ENCODE data around the gene TTLL5. TPM values are rescaled to one million over a fixed set of nuclear protein-coding genes. Genes with fewer than 3 reads are reported as not detected.

The TTLL5 gene
- total and polyA plus RNA-seq, 2 of the 13 experiments (the other 11 are each of a cell fraction or from before 2014, with no cell fraction given): 11.8 to 18.8 TPM

DNA sequence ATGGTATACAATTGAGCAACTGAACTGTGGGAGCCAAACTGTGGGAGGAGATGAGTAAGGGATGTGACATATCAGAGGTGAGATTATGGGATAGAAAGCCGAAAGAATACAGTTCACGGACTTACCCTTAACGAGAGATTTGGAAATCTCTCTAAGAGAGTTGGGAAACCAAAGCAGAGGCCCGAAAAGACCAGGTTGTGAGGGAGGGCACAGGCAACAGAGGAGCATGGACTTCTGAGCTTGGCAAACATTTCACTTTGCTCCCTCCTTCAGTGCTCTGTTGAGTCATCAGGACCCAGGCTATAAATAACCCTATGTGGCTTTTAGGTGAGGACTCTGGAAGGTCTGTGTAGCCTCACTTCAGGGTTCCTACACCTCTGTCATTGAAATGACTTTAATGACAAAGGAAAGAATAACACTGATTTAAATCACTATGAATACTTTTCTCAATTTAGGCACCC is 200.1 kb downstream of the TTLL5 start (continued):
- TF ChIP-seq, protein P1, sequence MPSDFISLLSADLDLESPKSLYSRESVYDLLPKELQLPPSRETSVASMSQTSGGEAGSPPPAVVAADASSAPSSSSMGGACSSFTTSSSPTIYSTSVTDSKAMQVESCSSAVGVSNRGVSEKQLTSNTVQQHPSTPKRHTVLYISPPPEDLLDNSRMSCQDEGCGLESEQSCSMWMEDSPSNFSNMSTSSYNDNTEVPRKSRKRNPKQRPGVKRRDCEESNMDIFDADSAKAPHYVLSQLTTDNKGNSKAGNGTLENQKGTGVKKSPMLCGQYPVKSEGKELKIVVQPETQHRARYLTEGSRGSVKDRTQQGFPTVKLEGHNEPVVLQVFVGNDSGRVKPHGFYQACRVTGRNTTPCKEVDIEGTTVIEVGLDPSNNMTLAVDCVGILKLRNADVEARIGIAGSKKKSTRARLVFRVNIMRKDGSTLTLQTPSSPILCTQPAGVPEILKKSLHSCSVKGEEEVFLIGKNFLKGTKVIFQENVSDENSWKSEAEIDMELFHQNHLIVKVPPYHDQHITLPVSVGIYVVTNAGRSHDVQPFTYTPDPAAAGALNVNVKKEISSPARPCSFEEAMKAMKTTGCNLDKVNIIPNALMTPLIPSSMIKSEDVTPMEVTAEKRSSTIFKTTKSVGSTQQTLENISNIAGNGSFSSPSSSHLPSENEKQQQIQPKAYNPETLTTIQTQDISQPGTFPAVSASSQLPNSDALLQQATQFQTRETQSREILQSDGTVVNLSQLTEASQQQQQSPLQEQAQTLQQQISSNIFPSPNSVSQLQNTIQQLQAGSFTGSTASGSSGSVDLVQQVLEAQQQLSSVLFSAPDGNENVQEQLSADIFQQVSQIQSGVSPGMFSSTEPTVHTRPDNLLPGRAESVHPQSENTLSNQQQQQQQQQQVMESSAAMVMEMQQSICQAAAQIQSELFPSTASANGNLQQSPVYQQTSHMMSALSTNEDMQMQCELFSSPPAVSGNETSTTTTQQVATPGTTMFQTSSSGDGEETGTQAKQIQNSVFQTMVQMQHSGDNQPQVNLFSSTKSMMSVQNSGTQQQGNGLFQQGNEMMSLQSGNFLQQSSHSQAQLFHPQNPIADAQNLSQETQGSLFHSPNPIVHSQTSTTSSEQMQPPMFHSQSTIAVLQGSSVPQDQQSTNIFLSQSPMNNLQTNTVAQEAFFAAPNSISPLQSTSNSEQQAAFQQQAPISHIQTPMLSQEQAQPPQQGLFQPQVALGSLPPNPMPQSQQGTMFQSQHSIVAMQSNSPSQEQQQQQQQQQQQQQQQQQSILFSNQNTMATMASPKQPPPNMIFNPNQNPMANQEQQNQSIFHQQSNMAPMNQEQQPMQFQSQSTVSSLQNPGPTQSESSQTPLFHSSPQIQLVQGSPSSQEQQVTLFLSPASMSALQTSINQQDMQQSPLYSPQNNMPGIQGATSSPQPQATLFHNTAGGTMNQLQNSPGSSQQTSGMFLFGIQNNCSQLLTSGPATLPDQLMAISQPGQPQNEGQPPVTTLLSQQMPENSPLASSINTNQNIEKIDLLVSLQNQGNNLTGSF (CRISPR knock-in tag; IDR thresholded peaks at IDR 0.05): no peak
- TF ChIP-seq PCBP1 (IDR thresholded peaks at IDR 0.05; ENCODE audit: borderline replicate concordance, low read depth, low read length) (no peak), SMC3 (IDR thresholded peaks at IDR 0.05; ENCODE audit: low read length) (peak; percentile 14; the same call in 1 of the 2 replicates), ZNF670 (CRISPR knock-in tag; IDR thresholded peaks at IDR 0.05; ENCODE audit: borderline replicate concordance) (no peak), NFE2 (CRISPR knock-in tag; IDR thresholded peaks at IDR 0.05) (no peak), THAP11 (CRISPR knock-in tag; IDR thresholded peaks at IDR 0.05) (no peak), EZH2 (conservative IDR thresholded peaks at IDR 0.05; ENCODE audit: low read depth, low read length) (no peak), FOXO1 (CRISPR knock-in tag; IDR thresholded peaks at IDR 0.05) (peak; percentile 30; the same call in 1 of the 2 replicates), GABPA (IDR thresholded peaks at IDR 0.05; ENCODE audit: low read depth, low read length) (no peak), GABPA (CRISPR knock-in tag; IDR thresholded peaks at IDR 0.05; ENCODE audit: low read depth) (no peak), ZNF263 (CRISPR knock-in tag; IDR thresholded peaks at IDR 0.05) (peak; percentile 21; the same call in 1 of the 2 replicates), ATF7-NPFF (CRISPR knock-in tag; IDR thresholded peaks at IDR 0.05; ENCODE audit: low read depth) (no peak), TBP (CRISPR knock-in tag; IDR thresholded peaks at IDR 0.05) (no peak), TCF12 (IDR thresholded peaks at IDR 0.05) (no peak), TCF12 (CRISPR knock-in tag; IDR thresholded peaks at IDR 0.05) (no peak), ZNF619 (CRISPR knock-in tag; IDR thresholded peaks at IDR 0.05) (no peak), POLR2AphosphoS5 (IDR thresholded peaks at IDR 0.05; ENCODE audit: low read depth, low read length) (no peak), U2AF2 (IDR thresholded peaks at IDR 0.05; ENCODE audit: low read depth, low read length) (no peak), MBNL3 (CRISPR knock-in tag; conservative IDR thresholded peaks at IDR 0.05) (no peak), ZSCAN21 (CRISPR knock-in tag; IDR thresholded peaks at IDR 0.05; ENCODE audit: borderline replicate concordance) (no peak), BCL6 (CRISPR knock-in tag; IDR thresholded peaks at IDR 0.05) (no peak), ZBTB20 (CRISPR knock-in tag; IDR thresholded peaks at IDR 0.05; ENCODE audit: borderline replicate concordance, low read depth) (no peak), ZNF883 (CRISPR knock-in tag; IDR thresholded peaks at IDR 0.05; ENCODE audit: not compliant biosample characterization) (no peak)
- TF ChIP-seq, protein P2, sequence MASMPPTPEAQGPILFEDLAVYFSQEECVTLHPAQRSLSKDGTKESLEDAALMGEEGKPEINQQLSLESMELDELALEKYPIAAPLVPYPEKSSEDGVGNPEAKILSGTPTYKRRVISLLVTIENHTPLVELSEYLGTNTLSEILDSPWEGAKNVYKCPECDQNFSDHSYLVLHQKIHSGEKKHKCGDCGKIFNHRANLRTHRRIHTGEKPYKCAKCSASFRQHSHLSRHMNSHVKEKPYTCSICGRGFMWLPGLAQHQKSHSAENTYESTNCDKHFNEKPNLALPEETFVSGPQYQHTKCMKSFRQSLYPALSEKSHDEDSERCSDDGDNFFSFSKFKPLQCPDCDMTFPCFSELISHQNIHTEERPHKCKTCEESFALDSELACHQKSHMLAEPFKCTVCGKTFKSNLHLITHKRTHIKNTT (CRISPR knock-in tag; IDR thresholded peaks at IDR 0.05): no peak
- TF ChIP-seq, protein P3, sequence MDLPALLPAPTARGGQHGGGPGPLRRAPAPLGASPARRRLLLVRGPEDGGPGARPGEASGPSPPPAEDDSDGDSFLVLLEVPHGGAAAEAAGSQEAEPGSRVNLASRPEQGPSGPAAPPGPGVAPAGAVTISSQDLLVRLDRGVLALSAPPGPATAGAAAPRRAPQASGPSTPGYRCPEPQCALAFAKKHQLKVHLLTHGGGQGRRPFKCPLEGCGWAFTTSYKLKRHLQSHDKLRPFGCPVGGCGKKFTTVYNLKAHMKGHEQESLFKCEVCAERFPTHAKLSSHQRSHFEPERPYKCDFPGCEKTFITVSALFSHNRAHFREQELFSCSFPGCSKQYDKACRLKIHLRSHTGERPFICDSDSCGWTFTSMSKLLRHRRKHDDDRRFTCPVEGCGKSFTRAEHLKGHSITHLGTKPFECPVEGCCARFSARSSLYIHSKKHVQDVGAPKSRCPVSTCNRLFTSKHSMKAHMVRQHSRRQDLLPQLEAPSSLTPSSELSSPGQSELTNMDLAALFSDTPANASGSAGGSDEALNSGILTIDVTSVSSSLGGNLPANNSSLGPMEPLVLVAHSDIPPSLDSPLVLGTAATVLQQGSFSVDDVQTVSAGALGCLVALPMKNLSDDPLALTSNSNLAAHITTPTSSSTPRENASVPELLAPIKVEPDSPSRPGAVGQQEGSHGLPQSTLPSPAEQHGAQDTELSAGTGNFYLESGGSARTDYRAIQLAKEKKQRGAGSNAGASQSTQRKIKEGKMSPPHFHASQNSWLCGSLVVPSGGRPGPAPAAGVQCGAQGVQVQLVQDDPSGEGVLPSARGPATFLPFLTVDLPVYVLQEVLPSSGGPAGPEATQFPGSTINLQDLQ (CRISPR knock-in tag; IDR thresholded peaks at IDR 0.05): no peak
